Glutamatergic neuron (in vitro differentiated cells): Measurements from ENCODE around the gene TRAPPC1. TPM values are rescaled to one million over a fixed set of nuclear protein-coding genes. Genes with fewer than 3 reads are reported as not detected.

Experiments used
- DNase-seq: peaks from one replicate; pipeline ENCODE4 v3.0.0; 2022
- H3K27ac Mint-ChIP-seq: one replicate; pipeline ENCODE4 v1.8.0; 2020; ENCODE audit warnings: mild to moderate bottlenecking, mixed read lengths, inconsistent platforms; ENCODE audit not compliant: unreplicated experiment
- H3K27me3 Mint-ChIP-seq: one replicate; pipeline ENCODE4 v1.8.0; 2020; ENCODE audit warnings: mild to moderate bottlenecking, moderate library complexity, mixed read lengths, inconsistent platforms; ENCODE audit not compliant: unreplicated experiment
- H3K36me3 Mint-ChIP-seq: one replicate; pipeline ENCODE4 v1.8.0; 2020; ENCODE audit warnings: mild to moderate bottlenecking, mixed read lengths, inconsistent platforms; ENCODE audit not compliant: unreplicated experiment
- H3K4me1 Mint-ChIP-seq: one replicate; pipeline ENCODE4 v1.8.0; 2020; ENCODE audit warnings: mild to moderate bottlenecking, low read depth, mixed read lengths, inconsistent platforms; ENCODE audit not compliant: unreplicated experiment
- H3K4me3 Mint-ChIP-seq: one replicate; pipeline ENCODE4 v1.8.0; 2020; ENCODE audit warnings: mild to moderate bottlenecking, mixed read lengths, inconsistent platforms; ENCODE audit not compliant: unreplicated experiment
- H3K9me3 Mint-ChIP-seq: one replicate; pipeline ENCODE4 v1.8.0; 2020; ENCODE audit warnings: mild to moderate bottlenecking, moderate library complexity, mixed read lengths, inconsistent platforms; ENCODE audit not compliant: unreplicated experiment
- CTCF ChIP-seq: fragments of 200-600 bp; sonication (generic); IDR thresholded peaks from one replicate; pipeline ENCODE4 v1.5.0; 2021; ENCODE audit not compliant: partially characterized antibody, unreplicated experiment
- total RNA-seq: library from RNA; stranded (reverse); fragmentation: NEBNext Ultra II Directional; extraction: Animal tissue kit (Norgen Biotek cat#: 25700); gene quantifications from one replicate; pipeline ENCODE4 v1.2.1, GENCODE V29; 2021; ENCODE audit not compliant: unreplicated experiment

TRAPPC1 gene
- total RNA-seq, 1 donor from 2014 or later: 214 TPM

DNA sequence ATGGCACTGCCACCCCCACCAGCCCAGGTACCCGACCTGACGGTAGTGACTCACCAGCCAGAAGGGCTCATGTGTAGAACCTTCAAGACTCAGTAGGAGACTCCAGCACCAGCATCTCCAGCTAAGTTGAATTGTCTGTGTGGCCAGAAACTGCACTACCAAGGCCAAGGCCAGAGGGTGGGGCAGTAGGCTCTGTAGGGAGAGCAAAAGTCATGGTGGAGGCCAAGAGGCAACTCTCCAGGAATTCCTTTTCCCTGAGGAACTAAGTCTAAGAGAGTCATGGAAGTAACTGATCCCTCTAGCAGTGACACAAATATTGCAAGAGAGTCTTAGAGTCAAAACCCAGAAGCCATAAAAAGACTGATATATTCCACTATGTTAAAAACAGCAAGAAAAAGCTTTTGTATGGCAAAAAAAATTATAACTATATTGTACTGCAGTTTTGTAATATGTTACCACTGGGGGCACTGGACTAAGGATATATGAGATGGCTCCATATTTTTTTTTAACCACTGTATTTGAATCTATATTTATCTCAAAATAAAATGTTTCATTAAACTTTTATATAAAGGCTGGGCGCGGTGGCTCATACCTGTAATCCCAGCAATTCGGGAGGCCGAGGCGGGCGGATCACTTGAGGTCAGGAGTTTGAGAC, 40.5 kb upstream of the TRAPPC1 start:
- no peak for DNase-seq
- no peak overlapping the region for H3K27ac Mint-ChIP-seq
- peaks cover 2% of the 10 kb centered on the region for H3K27me3 Mint-ChIP-seq
- no peak overlapping the region for H3K4me3 Mint-ChIP-seq
- H3K4me1 Mint-ChIP-seq: no peaks in the 10 kb centered on the region
- peaks cover 4% of the 10 kb centered on the region for H3K9me3 Mint-ChIP-seq
- peaks cover 6% of the 10 kb centered on the region for H3K36me3 Mint-ChIP-seq
- peak; percentile 41 for TF ChIP-seq CTCF

DNA sequence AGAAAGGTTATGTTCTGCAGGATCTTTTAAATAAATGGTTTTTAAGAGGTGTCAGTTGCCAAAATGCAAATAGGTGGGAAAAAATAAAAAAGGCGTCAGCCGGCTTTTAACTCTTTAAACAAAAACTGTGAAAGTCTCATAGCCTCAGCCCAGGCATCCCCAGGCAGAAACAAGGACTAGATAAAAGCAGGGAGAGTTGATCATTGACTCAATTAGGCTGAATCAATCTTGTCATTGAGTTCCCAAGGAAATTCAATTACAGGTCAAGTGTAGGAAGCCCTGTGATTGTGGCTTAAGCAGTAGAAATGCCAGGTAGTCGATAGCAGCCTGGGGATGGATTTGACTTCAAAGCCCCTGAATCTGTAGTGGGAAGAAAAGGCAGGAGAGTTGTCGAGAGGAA, 39.9 kb upstream of the TRAPPC1 start:
- H3K36me3 Mint-ChIP-seq: peaks cover 6% of the 10 kb centered on the region
- peaks cover 2% of the 10 kb centered on the region for H3K27me3 Mint-ChIP-seq

GRCh38 chr17:7969433-7969832, 37.7 kb upstream of the TRAPPC1 start:
- Mint-ChIP-seq H3K36me3 (peaks cover 2% of the 10 kb centered on the region), H3K4me1 (no peaks in the 10 kb centered on the region), H3K27ac (no peak overlapping the region), H3K27me3 (peaks cover 2% of the 10 kb centered on the region), H3K4me3 (no peak overlapping the region), H3K9me3 (no peaks in the 10 kb centered on the region)
- DNase-seq: no peak
- TF ChIP-seq CTCF: no peak

More for the DNA sequence above, 39.9 kb upstream of the TRAPPC1 start:
- H3K9me3 Mint-ChIP-seq: peaks cover 3% of the 10 kb centered on the region
- no peaks in the 10 kb centered on the region for H3K4me1 Mint-ChIP-seq
- TF ChIP-seq CTCF: no peak
- no peak overlapping the region for H3K27ac Mint-ChIP-seq
- no peak for DNase-seq
- no peak overlapping the region for H3K4me3 Mint-ChIP-seq

DNA sequence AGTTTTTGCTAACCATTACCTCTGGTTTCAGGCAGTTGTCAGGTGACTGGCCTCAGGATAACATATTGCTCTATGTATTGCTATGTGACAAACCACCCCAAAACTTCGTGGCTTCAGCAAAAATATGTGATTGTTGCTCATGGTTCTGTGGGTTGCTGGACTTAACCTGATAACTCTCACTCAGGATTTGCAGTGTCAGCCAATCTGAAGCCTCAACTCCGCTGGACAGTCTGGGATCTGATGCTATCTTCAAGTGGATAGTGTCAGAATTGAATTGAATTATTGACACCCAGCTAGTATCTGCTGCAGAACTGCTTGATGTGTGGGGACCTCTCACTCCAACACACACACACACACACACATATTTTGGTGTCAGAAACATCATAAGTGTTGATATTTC, 36.0 kb upstream of the TRAPPC1 start:
- Mint-ChIP-seq H3K4me3 (no peak overlapping the region), H3K4me1 (no peaks in the 10 kb centered on the region), H3K9me3 (no peaks in the 10 kb centered on the region), H3K27ac (no peak overlapping the region), H3K27me3 (peaks cover 2% of the 10 kb centered on the region), H3K36me3 (no peaks in the 10 kb centered on the region)
- TF ChIP-seq CTCF: no peak
- no peak for DNase-seq

DNA sequence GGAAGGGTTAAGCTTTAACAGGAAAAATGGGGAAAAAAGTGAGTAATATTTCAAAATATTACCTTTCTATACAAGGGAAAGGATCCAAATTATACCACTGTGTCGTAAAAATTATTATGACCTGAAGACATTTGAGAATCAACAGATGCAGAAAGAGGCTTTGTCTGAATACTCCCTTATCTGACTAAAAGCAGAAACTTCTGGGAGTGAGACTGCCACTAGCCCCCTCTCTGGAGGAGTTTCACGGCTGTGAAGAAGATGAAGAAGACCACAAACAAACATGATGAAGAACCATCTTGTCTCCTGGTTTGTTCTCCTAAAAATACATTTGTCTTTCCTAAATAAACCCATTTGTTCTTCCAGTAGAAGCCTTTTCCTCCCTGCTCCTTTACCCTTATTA, 29.7 kb upstream of the TRAPPC1 start:
- Mint-ChIP-seq H3K4me3 (no peak overlapping the region), H3K36me3 (no peaks in the 10 kb centered on the region), H3K4me1 (no peaks in the 10 kb centered on the region), H3K9me3 (no peaks in the 10 kb centered on the region), H3K27ac (no peak overlapping the region), H3K27me3 (no peaks in the 10 kb centered on the region)
- TF ChIP-seq CTCF: no peak
- no peak for DNase-seq
